NCI-H2081 treated with DMSO at 0.1 percent for 48 hours (cell line): ENCODE data around the gene LYRM4.

Experiments used
- DNase-seq: peaks from one replicate; lab custom pipeline; 2025; lab: John Stamatoyannopoulos, UW

LYRM4 gene

DNA sequence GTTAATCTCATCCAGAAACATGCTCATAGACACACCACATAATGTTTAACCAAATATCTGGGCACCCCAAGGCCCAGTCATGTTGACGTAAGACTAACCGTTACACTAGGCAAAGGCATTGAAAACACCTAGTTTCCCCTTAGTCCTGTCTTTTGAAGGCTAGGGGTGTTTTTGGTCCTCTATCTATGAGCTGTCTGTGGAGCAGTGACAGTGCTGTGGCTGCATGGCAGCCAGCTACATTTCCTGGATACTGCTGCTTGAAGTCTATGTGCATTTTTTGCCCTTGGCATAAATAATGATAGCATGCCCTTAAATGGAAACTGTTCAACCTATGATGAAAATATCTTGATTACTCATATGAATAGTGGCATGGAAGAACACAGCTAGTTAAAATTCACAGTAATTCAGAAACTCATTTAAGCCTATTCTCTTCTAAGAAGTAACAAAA, 19.2 kb upstream of the LYRM4 start:
- no peak for DNase-seq

DNA sequence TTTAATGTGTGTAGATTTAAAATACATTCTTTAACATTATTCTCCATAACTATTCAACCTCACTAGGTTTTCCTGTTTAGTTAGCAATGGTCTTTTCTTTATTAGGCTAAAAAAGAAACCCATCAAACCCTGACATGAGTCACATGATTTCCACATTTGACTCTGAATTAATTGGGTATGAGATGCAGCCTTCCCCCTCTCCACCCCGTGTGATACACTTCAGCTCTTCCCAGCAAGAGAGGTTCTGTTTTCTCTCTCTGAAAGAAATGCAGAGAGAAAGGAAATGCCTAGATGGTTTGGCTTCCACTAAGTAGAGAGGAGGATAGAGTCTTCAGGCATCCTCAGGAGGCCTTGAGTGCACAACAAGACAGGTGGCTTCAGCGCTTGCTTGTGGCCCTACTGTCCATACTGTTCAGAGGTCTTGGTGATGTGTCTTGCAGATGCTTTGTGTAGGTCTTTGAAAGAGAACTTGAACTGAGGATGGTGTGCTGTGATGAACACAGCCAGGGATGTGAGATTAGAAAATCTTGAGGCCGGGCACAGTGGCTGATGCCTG, 17.9 kb upstream of the LYRM4 start:
- DNase-seq: no peak

DNA sequence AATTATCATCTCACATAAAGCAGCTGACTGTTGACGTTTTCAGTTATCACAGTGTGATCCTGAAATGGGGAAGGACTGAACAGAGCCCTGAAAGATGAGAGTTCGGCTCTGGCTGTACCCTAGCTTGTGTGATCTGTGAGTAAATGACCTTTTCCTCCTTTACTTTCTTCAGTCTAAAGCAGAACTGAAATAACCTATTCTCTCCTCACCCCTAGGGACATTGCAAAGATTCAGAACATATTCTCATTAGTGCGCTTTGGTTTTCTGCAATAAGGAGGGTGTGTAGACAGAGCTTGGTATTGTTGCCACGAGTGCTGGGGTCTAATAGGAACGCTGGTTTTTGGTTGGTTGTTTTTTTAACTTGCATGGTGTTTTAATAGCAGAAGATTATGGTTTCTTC, 17.3 kb upstream of the LYRM4 start:
- no peak for DNase-seq

DNA sequence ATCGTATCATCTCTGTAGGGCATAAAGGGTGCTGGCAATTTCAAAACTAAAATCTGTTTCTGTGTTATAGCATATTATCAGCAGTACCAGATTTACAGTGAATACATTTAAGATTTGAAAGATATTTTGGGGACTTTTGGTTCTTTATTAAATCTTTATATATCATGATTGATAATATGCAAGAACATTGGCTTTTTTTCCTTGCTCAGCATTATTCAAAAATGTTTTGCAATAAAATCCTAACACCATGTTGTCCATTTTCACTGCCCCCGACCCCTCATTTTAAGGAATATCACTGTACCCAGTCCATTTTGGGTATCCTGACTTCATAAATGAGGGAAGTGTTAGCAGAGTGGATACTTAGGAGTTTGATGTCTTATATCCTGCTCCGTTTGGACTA, 16.8 kb upstream of the LYRM4 start:
- DNase-seq: no peak

DNA sequence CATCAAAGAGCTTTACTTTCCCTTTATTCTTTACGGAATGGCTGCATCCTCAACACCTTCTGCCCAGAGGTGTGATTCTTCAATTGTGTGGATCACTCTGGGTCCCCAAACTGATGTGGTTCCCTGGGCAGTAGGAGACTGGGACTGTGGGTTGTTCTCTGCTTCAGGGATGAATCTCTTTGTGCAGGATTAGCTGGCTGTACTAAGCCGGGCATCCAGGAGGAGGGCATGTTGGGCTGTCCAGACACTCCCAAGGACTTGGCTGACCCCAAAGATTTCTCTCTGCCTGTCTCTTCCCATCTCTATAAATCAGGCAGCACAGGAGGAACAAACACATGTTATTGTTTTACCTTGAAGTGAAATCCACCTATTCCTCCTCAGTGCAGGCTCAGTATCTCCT, 15.8 kb upstream of the LYRM4 start:
- DNase-seq: no peak

DNA sequence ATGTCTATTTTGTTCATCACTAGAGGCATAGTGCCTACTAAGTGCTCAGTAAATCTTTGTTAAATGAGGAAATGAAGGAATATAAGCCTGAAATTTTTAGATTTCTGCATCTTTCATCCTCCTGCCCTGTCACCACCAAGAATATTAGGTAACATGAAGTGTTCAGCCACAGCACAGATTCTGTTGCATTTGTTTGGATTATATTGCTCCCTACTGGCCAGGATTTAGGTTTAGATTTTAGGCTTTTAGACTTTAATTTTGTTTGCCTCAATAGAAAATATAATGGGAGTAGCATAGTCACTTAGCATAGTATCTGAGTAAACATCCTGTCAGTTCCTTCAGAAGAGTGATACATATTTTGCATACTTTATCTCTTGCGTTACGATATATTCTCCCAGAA, 14.7 kb upstream of the LYRM4 start:
- DNase-seq: no peak

DNA sequence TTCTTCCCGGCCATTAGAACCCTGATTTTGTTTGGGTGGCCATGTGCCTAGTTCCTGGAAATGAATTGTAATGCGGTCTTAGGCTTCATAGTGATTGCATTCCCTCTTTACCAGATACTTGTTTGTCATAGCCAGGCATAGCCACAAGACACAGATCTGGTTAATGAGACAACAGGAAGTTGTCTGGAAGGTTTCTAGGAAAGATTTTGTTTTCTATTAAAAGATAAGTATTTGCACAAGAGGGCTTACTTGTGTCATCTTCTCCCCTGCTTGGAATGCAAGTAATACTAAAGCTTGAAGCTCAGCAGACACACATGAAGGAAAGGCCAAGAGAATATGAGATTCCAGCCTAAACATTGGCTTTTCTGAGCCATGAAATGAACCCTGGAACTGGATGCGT, 13.5 kb upstream of the LYRM4 start:
- DNase-seq: no peak

DNA sequence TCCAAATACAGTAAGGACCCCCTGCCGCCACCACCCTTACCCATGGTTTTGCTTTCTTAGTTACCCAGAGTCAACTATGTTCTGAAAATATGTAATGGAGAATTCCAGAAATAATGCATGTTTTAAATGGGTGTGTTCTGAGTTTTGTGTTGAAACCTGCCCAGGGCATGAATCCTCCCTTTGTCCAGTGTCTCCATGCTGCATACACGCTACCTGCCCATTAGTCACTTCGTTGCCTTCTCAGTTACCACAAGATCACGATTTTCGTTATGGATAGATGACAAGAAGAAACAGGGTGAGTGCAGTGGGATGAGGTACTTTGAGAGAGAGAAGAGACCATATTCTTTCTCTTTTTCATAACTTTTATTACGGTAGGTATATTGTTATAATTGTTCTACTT, 11.2 kb upstream of the LYRM4 start:
- no peak for DNase-seq

DNA sequence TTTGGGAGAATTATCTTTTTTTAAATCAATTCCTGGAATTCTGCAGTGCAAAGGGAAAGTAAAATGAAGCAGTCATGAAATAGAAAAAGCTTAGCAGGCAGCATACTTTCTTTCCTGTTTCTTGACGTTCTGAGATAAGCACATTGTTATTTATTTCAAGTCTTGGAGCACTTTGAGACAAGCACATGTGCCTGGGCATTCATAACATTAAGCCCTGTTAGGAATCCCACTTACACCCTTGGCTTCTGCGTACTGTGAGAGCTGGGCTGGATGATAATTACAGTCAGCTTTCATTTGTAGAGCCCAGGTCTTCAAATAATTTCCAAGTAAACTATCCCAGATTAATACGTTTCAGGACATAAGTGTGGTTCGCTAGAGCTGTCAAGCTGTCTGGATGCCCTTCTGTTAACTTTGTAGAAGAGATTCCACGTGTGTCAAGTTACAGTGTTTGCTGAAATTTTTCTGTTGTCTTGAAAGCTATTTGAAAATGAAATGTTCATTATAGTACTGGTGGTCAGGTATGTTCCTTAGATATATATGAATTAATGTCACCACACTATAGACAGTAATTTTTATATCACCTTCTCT, 9.4 kb upstream of the LYRM4 start:
- no peak for DNase-seq

DNA sequence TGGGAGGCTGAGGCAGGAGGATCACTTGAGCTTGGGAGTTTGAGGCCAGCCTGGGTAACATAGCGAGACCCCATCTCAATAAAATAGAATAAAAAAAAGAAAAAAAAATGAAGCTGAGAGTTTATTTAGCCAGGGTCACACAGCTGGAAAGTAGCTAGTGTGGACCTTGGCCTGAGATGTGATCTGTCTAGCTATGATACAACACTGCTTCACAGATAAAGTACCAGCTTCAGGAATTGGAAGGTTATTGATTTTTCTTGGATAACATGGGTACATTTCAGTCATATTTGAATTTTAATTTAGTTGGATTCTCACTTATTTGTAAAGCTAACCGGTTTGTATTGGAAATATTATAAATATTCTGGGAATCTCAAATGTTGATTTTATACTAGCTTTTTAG, 5.7 kb upstream of the LYRM4 start:
- no peak for DNase-seq

DNA sequence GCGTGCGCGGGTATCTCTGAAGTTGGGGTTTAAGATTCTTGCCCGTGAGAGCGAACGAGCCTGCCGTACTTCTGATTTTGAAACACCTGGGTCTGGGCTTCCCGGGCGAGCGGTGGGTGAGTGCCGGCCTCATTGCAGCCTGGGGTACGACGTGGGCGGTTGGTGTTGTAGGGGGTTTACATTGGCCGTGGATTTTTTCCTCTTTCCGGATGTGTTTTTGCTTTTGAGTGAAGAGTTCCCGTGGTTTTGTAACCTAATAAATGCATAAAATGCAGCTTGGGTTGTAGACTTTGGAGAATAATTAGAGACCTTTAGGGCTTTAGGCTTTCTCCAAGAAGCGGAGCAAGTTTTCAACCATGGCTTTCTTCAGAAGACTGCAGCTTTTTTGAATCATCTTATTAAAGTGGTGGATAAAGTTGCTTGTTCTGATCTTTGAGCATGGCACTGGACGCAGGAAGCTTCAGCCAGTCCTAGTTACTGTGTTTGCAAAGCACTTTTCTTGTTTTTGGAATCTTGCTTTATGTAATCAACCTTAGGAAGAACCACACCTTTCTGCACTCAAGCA, 877 bp upstream of the LYRM4 start:
- no peak for DNase-seq

DNA sequence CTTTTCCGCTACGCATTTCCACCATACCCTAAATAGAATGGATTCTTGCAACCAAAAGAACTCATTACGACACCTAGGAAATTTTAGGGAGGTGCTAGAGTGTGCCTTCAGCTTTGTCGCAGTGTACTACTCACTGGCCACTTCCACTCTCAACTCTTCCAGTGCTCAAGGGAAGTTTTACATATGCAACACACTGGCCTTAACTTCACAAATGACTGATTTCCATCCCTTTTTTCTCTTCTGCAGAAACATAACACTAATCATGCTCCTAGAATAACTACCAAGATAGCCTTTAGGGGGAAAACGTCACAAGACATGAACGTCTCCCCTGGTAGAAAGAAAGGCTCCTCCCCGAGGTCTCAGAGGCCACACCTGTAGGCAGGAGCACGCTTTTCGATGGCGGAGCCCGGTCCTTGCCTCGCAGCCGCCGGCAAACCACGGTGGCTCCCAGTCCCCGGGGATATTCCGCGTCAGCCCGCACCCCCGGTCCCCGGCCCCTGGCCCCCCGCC, 584 bp downstream of the LYRM4 start:
- no peak for DNase-seq

DNA sequence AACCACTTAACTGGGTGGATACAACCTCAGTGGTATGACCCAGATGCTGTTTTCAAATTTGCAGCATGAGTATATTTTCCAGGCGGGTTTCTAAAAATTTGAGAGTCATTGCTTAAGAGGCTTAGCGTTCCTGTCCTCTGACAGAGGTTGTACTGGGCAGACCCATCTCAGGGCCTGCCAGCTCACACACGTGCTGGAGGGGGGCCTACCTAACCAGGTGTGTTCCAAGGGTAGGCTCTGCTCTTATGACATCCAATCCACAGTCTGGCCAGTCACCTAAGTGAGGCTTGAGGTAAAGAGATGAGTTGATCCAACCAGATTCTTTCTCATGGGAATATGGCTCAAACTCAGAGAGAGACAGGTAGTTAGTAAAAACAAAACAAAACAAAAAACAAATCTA, 1.3 kb downstream of the LYRM4 start:
- no peak for DNase-seq

DNA sequence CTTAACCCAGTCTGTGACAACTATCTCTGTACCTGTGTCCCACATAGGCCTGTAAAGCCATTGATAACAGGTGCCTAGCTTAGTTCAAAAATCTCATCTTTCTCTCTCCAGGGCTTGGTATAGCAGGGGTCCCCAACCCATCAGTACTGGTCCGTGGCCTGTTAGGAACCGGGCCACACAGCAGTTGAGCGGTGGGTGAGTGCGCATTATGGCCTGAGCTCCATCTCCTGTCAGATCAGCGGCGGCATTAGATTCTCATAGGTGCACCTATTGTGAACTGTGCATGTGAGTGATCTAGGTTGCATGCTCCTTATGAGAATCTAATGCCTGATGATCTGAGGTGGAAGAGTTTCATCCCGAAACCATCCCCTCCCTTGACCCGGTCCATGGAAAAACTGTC, 3.4 kb downstream of the LYRM4 start:
- no peak for DNase-seq

DNA sequence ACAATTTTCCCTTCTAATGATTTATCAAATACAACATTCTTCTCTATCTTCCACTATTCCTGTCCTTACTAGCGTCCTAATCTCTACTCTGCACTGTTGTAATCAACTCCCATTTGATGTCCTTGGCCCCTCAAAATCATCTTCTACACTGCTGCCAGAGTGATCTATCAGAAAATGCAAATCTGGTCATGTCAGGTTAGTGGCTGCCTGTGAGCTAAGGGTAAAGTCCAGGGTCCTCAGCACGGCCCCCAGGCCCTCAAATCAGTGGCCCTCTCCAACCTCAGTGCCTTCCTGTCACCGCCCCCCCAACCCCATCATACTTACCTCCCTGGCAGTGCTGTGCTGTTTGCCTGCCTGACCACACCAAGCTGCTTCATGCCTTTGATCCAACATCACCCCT, 3.8 kb downstream of the LYRM4 start:
- no peak for DNase-seq

DNA sequence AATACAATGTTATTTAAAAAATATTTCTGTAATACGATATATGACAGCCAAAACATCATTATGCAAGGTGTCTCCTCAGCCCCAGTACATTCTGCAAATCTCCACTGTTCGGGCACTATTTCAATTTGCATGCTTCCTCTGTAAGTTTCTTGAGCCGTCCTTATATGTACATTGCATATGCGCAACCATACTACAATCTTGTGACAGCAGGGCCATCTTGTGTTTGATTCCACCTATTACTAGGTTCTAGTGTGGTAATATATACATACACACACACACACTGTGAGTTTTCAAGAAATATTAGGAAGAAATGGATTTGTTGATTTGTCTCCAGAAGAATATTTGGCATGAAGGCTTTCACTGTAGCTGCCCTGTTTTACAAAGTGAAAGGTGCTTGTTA, 9.8 kb downstream of the LYRM4 start:
- no peak for DNase-seq

DNA sequence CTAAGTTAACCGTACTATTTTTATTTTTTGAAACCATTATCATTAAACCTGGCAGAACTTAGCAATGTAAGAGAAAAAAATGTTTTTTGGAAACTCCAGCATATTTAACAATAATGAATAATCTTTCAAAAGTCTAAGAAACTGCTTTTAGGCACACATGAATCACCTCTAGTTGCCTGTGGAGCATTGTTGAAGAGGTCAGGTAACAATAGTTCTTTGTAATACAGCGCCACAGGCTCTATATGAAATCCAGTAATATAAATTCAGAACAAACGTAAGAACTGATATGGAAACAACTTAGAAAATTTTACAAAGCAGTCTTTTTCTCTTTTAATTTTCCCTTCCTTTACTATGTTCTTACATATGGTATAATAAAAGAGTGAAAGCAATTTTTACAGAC, 10.3 kb downstream of the LYRM4 start:
- DNase-seq: no peak

DNA sequence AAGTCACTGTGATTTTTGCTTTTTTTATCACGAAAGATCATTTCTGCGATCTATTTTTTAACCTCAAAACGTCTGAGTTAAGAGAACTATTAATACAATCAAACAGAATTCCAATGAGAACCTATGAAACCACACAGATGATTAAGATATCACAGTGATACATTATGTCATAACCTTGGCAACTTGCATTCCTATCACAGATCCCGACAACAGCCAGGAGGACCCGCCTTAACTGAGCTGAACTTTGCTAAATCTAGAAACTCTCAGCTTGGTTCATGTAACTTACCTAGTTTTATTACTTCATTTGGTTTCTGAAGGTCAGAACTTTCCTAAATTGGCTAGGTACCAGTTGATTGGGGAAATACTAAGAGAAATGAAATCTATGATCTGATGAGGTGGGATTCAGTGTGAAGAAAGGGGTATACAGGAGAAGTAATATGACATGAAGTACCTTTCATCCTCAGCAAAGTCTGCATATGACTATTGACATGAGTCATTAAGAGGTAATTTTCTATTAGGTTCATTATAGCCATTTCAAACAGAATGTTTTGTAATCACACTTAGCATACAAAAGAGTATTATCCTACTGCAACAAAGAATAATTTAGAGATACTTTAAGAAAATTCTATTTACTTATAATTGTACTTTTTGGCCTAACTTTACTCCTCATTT, 11.2 kb downstream of the LYRM4 start:
- DNase-seq: no peak

DNA sequence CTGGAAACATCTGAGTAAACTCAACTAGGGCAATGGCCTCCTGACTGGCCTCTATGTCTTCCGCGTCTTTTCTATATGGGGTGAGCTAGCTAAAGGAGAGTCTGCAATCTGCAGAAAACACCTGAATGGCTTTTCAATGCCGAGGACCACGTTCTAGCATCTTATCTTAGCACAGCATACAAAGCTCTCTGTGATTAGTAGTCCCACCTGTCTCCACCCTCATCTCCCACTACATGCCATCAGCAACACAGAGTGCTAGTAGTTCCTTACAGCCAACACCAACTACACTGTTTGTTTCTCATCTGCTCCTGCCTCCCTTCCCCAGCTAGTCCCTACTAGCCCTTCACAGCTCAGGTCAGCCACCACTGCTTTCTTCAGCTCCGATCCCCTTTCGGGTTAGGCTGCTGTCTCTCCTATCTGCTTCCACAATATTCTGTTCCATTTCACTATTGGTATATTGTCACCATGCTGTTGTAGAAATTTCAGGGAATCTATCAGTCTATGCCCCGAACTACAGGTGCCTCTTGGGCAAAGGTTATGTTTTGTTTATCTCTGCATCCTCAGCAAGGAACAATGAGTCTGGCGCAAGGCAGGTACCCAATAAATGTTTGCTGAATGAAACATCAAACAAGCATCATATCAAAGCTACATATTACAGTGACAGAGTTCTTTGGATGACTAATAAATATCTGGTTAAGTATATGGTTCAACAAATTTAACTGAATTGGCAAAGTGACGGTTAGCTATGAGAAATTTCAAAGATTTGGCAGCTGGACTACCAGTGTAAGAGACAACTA, 12.2 kb downstream of the LYRM4 start:
- no peak for DNase-seq

DNA sequence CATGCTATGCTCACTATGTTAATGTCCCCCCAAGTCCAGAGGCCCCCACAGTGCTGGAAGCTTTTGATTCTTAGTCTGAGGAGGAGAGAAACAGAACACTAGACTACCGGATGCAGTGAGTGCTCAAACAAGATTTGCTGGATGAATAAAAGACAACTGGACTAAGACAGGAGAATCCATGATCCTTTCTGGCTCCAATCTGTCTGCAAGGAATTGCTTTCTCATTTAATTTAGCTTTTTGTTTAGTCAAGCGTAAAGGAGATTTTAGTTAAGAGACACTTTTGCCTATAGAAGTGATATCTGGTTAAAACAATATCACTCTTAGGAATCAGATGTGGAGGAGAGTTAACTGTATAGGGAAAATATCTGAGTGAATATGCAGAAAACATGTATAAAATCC, 13.5 kb downstream of the LYRM4 start:
- DNase-seq: no peak

DNA sequence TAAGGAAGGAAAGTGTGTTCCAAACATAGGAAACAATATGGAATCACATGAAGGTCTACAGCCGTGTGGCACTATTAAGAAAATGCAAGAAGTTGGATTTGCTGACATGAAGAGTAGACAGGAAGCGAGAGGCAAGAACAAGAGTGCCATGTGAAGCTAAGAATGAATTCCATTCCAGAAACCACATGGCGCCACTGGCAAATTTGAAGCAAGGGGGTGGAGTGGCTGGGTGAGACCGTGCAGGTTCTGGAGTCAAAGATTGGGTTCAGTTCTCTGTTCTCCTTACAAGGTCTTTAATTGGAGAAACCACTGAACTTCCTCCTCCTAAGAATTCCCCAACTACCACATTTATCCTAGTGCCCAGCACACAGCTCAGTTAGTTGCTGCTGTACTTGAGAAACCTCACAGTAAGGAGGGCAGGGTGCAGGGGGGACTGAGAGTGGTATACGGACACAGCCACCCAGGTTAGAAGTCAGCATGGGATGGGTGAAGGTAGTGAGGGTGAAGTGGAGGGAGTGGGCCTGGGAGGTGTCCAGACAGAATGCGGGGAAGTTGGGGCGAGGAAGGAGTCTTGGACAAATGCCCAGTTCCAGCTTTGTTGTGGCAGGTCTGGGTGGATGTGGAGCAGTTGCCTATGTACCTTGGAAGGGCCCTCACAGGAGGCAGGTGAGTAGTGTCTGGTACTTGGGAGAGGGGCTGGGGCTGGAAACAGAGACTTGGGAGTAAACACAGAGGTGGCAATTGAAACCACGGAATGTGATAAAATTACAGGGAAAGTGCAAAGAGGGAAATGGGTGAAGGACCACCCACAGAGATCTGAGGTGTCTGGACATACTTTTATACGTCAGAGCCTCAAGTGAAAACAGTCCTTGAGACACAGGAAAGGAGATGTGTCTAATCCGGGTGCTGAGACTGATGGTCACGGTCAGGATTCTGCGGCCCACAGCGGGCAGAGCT, 14.3 kb downstream of the LYRM4 start:
- no peak for DNase-seq
